KOPT-K1 (cell line): ENCODE results near the gene C4orf50.

Experiments used
- H3K27ac ChIP-seq: fragments of 200-600 bp; sonication (generic); 2 replicates; pipeline ENCODE4 v1.5.1; 2016; ENCODE audit warnings: antibody characterized with exemption, mild to moderate bottlenecking, low read depth, low read length; ENCODE audit not compliant: poor library complexity, severe bottlenecking
- H3K36me3 ChIP-seq: fragments of 200-600 bp; sonication (generic); 2 replicates; pipeline ENCODE4 v1.5.1; 2017; ENCODE audit warnings: antibody characterized with exemption, mild to moderate bottlenecking, low read length, moderate library complexity; ENCODE audit not compliant: insufficient read depth
- H3K9me3 ChIP-seq: fragments of 200-600 bp; sonication (generic); 2 replicates; pipeline ENCODE4 v1.5.1; 2017; ENCODE audit warnings: antibody characterized with exemption, low read length, mild to moderate bottlenecking; ENCODE audit not compliant: insufficient read depth, poor library complexity, severe bottlenecking

Gene C4orf50

DNA sequence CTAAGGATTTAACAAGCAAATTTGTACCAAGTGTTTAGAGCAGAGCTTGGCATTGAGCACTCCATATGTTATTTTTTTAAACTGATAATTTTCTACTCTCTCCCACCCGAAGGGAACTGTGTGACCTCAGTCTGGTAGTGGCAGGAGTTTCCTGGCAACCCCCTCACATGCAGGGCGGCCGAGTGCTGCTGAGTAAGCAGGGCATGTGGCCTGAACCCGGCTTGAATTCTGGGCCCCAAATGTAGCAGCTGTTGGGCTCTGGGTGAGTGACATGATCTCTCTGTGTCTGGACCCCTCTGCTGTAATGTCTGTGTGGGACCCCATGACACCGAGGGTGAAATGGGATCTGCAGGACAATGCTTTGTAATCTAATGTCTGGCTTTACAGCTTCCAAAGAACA, 13.6 kb upstream of the C4orf50 start:
- no peak overlapping the region for H3K27ac ChIP-seq
- no peaks in the 10 kb centered on the region for H3K9me3 ChIP-seq
- peaks cover 31% of the 10 kb centered on the region for H3K36me3 ChIP-seq

DNA sequence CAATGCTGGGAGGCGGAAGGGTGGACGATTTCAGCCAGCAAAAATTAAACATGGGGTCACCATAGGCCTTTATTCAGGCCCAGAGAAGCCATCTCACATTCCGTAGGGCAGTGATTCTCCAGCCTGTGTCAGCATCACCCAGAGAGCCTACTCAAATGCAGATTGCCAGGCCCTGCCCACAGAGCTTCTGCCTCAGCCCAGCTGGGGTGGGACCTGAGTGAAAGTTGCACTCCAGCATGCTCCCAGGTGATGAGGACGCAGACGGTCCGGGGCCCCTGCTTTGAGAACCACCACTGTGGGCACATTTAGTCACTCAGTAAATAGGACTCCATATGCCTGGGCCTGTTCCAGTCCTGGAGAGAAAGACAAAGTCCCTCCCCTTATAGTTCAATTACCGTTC, 12.4 kb upstream of the C4orf50 start:
- H3K36me3 ChIP-seq = peaks cover 31% of the 10 kb centered on the region
- H3K9me3 ChIP-seq = no peaks in the 10 kb centered on the region
- H3K27ac ChIP-seq = no peak overlapping the region

DNA sequence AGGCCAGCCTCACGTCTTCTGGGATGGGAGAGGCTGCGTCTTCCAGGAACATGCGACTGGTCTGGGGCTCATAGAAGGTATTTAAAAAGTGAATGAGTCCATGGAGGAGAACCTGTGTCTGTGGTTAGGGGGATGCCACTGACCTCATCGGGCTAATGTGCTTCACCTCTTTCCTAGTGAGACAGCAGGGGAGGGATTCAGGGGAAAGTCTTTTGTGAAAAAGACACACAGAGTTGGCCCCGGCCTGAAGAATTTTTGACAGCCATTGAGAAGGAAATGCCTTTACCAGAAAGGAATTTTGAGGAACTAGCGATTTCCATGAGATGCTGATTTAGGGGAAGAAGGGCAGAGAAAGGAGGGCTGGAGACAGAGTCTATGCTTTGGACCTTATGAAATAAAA, 11.0 kb upstream of the C4orf50 start:
- no peak overlapping the region for H3K27ac ChIP-seq
- H3K36me3 ChIP-seq = peaks cover 31% of the 10 kb centered on the region
- no peaks in the 10 kb centered on the region for H3K9me3 ChIP-seq

DNA sequence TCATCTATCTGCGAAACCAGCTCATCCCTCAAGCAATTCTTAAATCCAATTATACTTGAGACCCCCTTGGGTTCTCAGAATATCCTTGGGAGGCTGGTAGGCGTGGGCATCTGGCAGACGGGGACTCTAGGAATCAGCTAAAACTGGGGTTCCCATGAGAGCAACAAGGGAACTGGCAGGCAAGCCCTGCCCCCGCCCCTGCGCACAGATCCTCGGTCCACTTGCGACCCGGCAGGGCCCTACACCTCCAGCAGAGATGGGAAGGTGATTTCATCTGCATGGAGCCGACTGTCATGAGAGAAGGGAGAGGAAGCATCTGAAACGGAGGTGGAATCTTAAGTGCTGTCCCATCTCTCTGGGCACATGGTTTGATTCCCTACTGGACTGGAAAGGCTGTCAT, 9.9 kb upstream of the C4orf50 start:
- no peak overlapping the region for H3K27ac ChIP-seq
- peaks cover 30% of the 10 kb centered on the region for H3K36me3 ChIP-seq

DNA sequence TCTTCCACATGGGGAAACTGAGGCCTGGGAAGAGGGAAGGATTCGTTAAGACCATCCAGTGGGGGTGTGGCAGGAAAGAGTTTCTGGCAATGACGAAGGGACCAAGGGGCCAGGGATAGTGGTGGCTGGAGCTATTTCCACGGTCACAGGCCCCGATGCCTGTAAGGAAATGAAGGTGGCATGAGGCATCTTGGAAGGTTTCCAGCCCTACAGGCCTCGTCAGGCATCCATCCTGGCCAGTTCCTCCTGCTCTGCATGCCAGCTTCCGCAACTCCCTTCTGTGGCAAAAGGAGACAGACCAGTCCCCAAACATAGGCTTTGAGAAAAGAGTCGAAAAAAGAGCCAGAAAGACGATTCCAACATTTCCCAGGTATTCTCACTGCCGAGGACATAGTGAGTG, 9.2 kb upstream of the C4orf50 start:
- no peak overlapping the region for H3K27ac ChIP-seq

More for the DNA sequence above, 9.9 kb upstream of the C4orf50 start:
- no peaks in the 10 kb centered on the region for H3K9me3 ChIP-seq

DNA sequence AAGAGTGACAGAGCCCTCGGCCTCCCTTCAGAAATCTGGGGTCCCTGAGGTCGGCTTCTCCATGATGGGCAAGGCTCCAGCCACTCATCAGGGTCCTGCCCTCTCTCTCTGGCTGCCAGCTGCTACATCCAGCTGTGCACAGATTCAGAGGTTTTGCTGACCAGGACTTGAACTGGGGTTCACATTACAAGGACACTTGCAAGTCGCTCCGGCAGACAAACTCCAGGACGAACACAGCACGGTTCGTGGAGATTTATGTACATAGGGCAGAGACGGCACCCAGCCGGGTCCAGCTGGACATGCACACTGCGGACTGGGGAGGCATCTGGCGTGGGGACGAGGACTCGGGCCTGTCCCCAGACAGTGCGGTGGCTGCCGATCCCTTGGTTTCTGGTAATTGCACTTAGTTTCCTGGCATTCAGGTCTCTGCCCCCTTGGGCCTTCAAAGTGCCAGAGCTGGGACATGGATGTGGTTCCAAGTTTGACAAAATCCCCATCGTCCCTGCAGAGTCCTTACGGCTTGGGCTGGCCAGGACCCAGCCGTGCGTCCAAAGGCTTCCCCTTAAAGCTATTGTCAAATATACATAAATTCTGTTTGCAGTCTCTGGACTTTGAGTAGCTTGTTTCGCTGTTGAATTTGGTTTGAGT, 6.2 kb upstream of the C4orf50 start:
- no peak overlapping the region for H3K27ac ChIP-seq
- peaks cover 13% of the 10 kb centered on the region; the same call in 1 of the 2 replicates for H3K36me3 ChIP-seq
- H3K9me3 ChIP-seq = no peaks in the 10 kb centered on the region

More for the DNA sequence above, 9.2 kb upstream of the C4orf50 start:
- peaks cover 22% of the 10 kb centered on the region for H3K36me3 ChIP-seq
- H3K9me3 ChIP-seq = no peaks in the 10 kb centered on the region

DNA sequence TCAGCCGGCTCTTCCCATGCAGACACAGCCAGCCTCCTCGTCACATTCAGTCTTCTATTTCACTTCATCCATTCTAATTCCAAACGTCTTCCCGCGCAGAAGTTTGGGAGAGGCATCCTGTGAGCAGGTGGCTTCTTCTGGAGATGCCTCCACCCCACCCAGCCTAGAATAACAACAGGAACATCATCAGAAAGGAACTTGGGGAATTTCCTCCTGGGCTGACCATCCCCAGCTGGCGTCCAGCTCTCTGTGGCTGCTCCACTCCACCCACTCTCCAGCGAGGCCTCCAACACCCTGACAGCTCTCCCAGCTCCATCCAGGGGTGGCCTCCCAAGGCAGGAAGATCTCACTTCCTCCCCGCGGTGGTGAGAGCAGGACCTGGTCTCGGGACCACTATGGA, 5.5 kb upstream of the C4orf50 start:
- Histone ChIP-seq H3K9me3 (no peaks in the 10 kb centered on the region), H3K27ac (no peak overlapping the region), H3K36me3 (peaks cover 6% of the 10 kb centered on the region; the same call in 1 of the 2 replicates)

DNA sequence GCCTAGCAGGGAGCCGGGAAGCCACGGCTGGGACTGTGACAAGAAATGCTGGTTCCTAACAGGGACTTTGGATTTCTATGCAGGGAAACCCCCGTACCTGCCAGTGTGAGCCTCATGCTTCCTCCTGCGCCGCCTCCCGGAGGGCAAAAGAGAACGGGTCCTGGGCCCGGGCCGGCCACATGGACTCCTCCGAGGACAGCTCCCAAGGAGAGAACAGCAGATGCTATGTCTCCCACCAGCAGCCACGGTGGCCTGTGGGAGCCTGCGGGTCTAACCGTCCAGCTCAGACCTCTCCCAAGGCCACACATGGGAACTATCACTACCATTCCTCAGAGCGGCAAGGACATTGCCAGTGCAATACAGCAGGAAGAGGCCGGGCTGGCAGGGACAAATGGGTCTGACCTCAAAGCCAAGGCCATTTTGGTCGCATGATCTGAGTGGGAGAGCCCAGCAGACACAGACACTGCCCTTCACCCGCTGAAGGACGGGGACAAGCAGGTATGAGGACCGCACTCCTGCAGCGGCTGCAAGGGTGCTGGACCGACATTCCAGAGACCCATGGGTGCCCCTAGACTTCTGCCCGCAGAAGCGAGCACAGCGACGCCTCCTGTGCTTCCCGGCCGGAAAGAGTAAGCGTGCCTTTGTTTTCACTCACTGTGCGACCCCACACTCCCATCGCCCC, 4.5 kb upstream of the C4orf50 start:
- Histone ChIP-seq H3K36me3 (no peaks in the 10 kb centered on the region), H3K27ac (no peak overlapping the region), H3K9me3 (no peaks in the 10 kb centered on the region)

DNA sequence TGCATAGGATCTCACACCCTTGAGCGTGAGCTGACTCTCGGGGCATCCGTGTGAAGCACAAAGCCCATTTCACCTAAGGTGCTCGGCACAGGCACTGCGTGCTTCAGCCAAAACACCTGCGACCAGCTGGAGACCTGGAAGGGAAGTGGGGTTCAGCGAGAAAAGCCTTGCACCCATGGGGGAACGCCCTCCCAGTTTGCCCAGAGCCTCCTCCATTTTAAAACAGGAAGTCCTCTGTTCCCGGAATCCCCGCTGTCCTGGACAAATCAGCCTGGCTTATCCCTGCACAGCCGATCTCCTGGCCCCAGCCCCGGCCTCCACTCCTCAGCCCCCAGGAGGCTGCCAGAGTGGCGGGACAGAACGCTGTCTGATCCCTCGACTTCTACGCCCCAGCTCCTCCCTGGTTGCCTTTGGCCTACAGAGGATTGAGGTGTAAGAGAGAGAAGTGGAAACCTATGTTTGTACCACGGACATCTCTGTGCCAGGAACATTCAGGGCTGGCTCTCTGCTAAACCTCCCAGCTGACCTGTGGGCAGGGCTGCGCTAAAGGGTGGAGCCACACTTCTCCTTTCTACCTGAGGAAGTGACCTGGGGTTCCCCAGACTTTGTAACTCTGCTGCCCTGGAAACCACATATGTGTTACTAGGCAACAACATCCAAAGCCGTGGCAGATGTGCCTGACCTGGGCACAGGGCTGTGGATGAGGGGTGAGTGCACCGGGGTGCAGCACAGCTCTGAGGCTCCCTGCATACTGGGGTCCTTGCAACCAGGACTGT, 3.8 kb upstream of the C4orf50 start:
- H3K36me3 ChIP-seq = no peaks in the 10 kb centered on the region
- H3K27ac ChIP-seq = no peak overlapping the region
- H3K9me3 ChIP-seq = no peaks in the 10 kb centered on the region

DNA sequence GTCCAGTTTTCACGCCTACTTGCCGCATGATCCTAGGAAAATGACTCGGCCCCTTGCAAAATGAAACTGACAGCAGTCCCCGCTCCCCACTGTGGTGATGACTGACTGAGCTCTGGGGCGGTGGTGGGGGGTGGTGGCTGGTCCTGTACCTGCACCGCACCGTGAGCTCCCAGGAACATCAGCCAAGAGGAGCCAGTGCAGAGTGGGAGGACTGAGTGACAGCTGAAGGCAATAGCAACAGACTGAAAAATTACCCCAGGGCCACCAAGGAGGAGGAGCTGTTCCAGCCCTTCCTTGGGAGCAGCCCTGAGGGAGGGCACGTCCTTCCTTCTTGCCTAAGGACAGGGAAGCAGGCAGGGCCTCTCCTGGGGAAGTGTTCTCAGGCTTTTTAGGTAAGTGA, 2.4 kb upstream of the C4orf50 start:
- Histone ChIP-seq H3K9me3 (no peaks in the 10 kb centered on the region), H3K36me3 (no peaks in the 10 kb centered on the region), H3K27ac (no peak overlapping the region)

DNA sequence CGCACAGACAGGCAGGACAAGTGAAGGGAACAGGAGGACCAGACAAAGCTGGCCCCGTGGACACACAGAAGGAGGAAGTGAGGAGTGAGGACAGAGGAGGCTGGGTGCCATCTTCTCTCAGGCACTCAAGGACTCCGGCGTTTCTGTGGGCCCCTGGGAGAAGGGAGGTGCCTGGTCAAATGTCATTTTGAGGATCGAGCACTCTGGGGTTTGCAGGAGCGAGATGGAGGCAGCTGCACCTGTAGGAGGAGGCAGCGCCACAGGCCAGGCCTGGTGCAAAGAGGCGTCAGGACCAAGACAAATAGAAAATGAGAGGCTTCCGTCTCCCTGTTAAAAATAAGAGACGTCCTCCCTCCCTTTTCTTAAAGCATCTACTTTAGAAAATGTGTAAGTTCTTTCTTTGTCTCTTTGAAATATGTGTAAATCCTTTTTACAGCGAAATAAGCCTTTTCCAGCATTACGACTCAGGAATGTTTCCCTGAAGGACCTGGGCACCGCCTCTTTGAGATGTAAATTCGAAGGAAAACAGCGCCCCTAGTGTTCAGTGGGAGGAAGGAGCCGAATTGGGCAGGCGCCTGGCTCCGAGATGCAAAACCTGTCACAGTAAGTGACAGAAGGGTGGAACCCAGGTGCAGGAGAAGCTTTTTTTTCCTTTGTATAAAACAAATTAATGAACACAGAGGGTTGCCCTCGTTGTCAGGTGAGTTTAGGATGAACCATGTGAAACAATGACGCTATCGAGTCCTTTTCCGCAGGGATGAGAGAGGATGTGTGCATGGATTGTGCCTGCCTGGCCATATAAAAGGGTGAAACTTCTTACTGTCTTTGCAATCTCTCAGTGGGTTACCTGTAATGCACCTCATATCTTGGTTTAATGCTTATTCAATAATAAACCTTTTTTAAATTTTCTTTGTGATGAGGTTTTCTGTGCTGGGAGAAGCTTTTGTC, 1.4 kb upstream of the C4orf50 start:
- H3K36me3 ChIP-seq = no peaks in the 10 kb centered on the region
- no peak overlapping the region for H3K27ac ChIP-seq
- no peaks in the 10 kb centered on the region for H3K9me3 ChIP-seq

DNA sequence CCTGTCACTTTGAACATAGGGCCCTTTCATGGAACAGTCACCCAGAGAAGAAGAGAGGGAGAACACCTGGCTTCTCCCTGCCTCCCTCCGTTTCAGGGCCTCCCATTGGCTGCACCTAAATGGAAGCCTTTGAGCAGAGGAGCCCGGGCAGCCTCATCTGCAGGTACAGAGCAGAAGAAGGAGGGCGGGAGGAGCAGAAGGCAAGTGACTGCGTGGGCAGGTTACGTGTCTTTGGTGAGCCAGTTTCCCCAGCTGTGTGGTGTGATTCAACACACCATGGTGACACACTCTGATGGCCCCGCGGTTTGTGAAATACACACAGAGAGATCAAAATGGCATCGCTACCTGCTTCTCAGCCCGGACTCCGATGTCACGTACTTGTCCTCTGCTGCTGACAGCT, 431 bp downstream of the C4orf50 start:
- H3K27ac ChIP-seq = no peak overlapping the region
- no peaks in the 10 kb centered on the region for H3K36me3 ChIP-seq
- no peaks in the 10 kb centered on the region for H3K9me3 ChIP-seq

DNA sequence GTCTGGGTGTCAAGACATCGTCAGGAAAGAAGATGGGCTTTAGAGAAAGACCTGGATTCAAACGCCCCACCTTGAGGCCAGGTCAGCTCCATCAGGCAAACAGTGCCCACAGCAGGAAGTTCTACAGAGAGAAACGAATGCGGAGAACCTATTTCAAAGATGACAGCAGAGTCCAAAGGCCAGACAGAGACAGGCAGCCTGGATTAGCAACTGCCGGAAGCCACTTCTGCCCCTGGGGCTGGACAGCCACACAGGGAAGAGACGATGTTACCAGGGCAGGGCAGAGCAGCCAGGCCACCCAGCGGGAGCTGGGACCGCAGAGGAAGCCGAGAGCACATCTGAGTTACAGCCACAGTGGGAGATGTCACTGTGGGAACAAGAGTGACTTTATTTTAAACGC, 1.2 kb downstream of the C4orf50 start:
- Histone ChIP-seq H3K27ac (no peak overlapping the region), H3K36me3 (no peaks in the 10 kb centered on the region), H3K9me3 (no peaks in the 10 kb centered on the region)

DNA sequence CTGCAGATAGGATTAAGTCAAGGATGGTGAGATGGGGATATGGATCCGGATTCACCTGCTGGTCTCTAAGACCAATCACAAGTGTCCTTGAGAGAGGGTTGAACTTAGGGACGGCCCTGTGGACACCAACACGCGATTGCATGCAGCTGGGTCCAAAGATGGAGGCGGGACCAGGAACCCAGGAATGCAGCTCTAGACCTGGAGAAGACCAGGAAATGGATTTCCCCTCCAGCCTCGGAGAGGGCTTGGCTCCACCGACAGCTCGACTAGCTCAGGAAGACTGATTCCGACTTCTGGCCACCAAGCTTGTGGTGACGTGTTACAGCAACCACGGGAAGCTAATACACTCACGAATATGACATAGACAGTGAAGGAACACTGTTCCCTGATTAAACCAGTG, 4.7 kb downstream of the C4orf50 start:
- Histone ChIP-seq H3K9me3 (no peaks in the 10 kb centered on the region), H3K27ac (no peak overlapping the region), H3K36me3 (no peaks in the 10 kb centered on the region)

DNA sequence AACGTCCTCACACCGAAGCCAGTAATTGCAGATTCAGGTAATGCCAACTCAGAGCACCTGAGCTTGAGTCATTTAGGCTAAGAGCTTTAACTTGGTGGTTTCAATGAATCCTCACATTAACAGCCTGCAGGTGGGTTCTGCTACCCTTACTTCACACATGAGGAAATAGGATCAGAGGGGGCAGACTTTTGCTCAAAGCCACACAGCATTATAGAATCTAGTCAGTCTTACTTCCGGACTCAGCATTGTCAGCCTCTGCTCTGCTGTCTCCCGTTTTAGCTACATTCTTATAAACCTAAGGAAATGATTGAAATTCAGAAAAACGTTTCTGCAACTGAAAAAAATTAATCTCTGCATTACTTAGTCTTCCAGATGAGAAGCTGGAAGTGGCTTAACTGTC, 6.0 kb downstream of the C4orf50 start:
- Histone ChIP-seq H3K36me3 (no peaks in the 10 kb centered on the region), H3K27ac (no peak overlapping the region), H3K9me3 (no peaks in the 10 kb centered on the region)
